ENCODE measurements around the gene GINS1. TPM values are rescaled to one million over a fixed set of nuclear protein-coding genes. Genes with fewer than 3 reads are reported as not detected.

Gene GINS1
- total and polyA plus RNA-seq, 4 donors: 0.17 to 11.4 (median 0.48) TPM

DNA sequence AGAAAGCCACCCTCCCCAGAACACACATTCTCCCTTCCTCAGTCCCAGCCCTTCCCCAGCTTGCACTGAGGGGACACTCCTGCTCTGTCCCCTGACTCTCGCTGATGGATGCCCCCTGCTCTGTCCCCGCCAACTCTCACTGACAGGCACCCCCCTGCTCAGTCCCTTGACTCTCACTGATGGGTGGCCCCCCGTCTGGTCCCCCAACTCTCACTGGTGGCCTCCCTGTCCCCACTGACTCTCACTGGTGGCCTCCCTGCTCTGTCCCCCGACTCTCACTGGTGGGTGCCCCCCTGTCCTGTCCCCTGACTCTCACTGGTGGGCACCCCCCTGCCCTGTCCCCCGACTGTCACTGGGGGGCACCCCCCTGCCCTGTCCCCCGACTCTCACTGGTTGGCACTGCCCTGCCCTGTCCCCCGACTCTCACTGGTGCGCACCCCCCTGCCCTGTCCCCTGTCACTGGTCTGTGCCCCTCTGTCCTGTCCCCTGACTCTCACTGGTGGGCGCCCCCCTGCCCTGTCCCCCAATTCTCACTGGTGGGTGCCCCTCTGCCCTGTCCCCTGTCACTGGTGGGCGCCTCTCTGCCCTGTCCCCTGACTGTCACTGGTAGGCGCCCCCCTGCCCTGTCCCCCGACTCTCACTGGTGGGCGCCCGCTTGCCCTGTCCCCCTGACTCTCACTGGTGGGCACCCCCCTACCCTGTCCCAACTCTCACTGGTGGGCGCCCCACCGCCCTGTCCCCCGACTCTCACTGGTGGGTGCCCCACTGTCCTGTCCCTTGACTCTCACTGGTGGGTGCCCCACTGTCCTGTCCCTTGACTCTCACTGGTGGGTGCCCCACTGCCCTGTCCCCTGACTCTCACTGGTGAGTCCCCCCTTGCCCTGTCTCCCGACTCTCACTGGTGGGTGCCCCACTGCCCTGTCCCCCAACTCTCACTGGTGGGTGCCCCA is 60.9 kb downstream of the GINS1 start:
- DNase-seq (ENCODE audit: low spot score): no peak
- no peak overlapping the region for H3K27ac ChIP-seq (ENCODE audit: low read depth in 1 of 2, low read length in 2 of 2)
- no peaks in the 10 kb centered on the region for H3K4me1 ChIP-seq (ENCODE audit: control insufficient read depth in 4 of 4, insufficient read depth in 4 of 4, low read length in 3 of 4)
- H3K9me3 ChIP-seq (ENCODE audit: control insufficient read depth in 4 of 4, low read length in 3 of 4): no peaks in the 10 kb centered on the region
- H3K4me3 ChIP-seq (ENCODE audit: low read depth in 1 of 3, low read length in 3 of 3): no peak overlapping the region
- H3K27me3 ChIP-seq (ENCODE audit: control insufficient read depth in 4 of 4, insufficient read depth in 4 of 4, low read length in 3 of 4): no peaks in the 10 kb centered on the region
- peaks cover 1 to 50% (median 22%) of the 10 kb centered on the region in 4 donors for H3K36me3 ChIP-seq (ENCODE audit: control insufficient read depth in 4 of 4, insufficient read depth in 3 of 4, low read depth in 1 of 4, low read length in 3 of 4)
- H3K9ac ChIP-seq (ENCODE audit: low read depth in 1 of 2, low read length in 2 of 2): no peak overlapping the region
- TF ChIP-seq SP1 (IDR thresholded peaks at IDR 0.05): no peak
- TF ChIP-seq FOXA2 (IDR thresholded peaks at IDR 0.05): no peak
- WGBS: 94% methylated on average over 18 of the region's 18 CpGs

DNA sequence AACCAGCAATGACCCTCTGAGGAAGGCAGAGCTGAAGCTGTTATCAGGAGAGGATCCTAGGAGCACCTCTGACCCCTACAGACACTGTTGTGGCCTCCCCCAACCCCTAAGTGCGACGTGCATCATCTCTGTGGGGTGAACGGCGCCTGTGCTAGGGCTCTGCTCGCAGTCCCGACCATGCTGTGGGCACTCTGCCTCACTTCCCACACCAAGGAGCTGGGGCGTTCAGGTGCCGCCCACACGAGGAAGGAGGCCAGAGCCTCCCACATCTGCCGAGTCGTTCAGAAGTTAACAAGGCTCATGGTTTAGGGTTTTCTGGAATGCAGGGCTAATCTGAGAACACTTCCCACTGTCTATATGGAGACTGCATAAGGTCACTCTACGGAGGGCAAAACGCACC is 62.1 kb downstream of the GINS1 start:
- Histone ChIP-seq H3K9me3 (ENCODE audit: control insufficient read depth in 4 of 4, low read length in 3 of 4) (no peaks in the 10 kb centered on the region), H3K4me3 (ENCODE audit: low read depth in 1 of 3, low read length in 3 of 3) (no peak overlapping the region), H3K27me3 (ENCODE audit: control insufficient read depth in 4 of 4, insufficient read depth in 4 of 4, low read length in 3 of 4) (no peaks in the 10 kb centered on the region), H3K4me1 (ENCODE audit: control insufficient read depth in 4 of 4, insufficient read depth in 4 of 4, low read length in 3 of 4) (no peaks in the 10 kb centered on the region), H3K36me3 (ENCODE audit: control insufficient read depth in 4 of 4, insufficient read depth in 3 of 4, low read depth in 1 of 4, low read length in 3 of 4) (peaks cover 1 to 42% (median 21%) of the 10 kb centered on the region in 4 donors), H3K27ac (ENCODE audit: low read depth in 1 of 2, low read length in 2 of 2) (no peak overlapping the region), H3K9ac (ENCODE audit: low read depth in 1 of 2, low read length in 2 of 2) (no peak overlapping the region)
- no peak for DNase-seq (ENCODE audit: low spot score)
- TF ChIP-seq NR2F2 (IDR thresholded peaks at IDR 0.05) (no peak), GABPA (IDR thresholded peaks at IDR 0.05 in 1 of 2, conservative IDR thresholded peaks at IDR 0.05 in 1 of 2) (no peak), JUND (IDR thresholded peaks at IDR 0.05) (no peak), FOXA1 (IDR thresholded peaks at IDR 0.05) (no peak), TAF1 (conservative IDR thresholded peaks at IDR 0.05) (no peak), HNF4A (conservative IDR thresholded peaks at IDR 0.05) (no peak), RXRA (IDR thresholded peaks at IDR 0.05) (no peak), HNF4G (IDR thresholded peaks at IDR 0.05) (no peak), SP1 (IDR thresholded peaks at IDR 0.05) (no peak)
- TF ChIP-seq, protein P1, sequence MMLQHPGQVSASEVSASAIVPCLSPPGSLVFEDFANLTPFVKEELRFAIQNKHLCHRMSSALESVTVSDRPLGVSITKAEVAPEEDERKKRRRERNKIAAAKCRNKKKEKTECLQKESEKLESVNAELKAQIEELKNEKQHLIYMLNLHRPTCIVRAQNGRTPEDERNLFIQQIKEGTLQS (IDR thresholded peaks at IDR 0.05): no peak
- TF ChIP-seq, protein P2, sequence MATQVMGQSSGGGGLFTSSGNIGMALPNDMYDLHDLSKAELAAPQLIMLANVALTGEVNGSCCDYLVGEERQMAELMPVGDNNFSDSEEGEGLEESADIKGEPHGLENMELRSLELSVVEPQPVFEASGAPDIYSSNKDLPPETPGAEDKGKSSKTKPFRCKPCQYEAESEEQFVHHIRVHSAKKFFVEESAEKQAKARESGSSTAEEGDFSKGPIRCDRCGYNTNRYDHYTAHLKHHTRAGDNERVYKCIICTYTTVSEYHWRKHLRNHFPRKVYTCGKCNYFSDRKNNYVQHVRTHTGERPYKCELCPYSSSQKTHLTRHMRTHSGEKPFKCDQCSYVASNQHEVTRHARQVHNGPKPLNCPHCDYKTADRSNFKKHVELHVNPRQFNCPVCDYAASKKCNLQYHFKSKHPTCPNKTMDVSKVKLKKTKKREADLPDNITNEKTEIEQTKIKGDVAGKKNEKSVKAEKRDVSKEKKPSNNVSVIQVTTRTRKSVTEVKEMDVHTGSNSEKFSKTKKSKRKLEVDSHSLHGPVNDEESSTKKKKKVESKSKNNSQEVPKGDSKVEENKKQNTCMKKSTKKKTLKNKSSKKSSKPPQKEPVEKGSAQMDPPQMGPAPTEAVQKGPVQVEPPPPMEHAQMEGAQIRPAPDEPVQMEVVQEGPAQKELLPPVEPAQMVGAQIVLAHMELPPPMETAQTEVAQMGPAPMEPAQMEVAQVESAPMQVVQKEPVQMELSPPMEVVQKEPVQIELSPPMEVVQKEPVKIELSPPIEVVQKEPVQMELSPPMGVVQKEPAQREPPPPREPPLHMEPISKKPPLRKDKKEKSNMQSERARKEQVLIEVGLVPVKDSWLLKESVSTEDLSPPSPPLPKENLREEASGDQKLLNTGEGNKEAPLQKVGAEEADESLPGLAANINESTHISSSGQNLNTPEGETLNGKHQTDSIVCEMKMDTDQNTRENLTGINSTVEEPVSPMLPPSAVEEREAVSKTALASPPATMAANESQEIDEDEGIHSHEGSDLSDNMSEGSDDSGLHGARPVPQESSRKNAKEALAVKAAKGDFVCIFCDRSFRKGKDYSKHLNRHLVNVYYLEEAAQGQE (IDR thresholded peaks at IDR 0.05): no peak
- TF ChIP-seq, protein P3, sequence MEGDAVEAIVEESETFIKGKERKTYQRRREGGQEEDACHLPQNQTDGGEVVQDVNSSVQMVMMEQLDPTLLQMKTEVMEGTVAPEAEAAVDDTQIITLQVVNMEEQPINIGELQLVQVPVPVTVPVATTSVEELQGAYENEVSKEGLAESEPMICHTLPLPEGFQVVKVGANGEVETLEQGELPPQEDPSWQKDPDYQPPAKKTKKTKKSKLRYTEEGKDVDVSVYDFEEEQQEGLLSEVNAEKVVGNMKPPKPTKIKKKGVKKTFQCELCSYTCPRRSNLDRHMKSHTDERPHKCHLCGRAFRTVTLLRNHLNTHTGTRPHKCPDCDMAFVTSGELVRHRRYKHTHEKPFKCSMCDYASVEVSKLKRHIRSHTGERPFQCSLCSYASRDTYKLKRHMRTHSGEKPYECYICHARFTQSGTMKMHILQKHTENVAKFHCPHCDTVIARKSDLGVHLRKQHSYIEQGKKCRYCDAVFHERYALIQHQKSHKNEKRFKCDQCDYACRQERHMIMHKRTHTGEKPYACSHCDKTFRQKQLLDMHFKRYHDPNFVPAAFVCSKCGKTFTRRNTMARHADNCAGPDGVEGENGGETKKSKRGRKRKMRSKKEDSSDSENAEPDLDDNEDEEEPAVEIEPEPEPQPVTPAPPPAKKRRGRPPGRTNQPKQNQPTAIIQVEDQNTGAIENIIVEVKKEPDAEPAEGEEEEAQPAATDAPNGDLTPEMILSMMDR (IDR thresholded peaks at IDR 0.05; ENCODE audit: low read depth, low read length, missing input control): no peak
- TF ChIP-seq, protein P4, sequence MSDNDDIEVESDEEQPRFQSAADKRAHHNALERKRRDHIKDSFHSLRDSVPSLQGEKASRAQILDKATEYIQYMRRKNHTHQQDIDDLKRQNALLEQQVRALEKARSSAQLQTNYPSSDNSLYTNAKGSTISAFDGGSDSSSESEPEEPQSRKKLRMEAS (IDR thresholded peaks at IDR 0.05): no peak
- 93% methylated on average over 13 of the region's 13 CpGs for WGBS
